IMR-90 (cell line): ENCODE measurements around the gene CCNI2.

Source experiments
- BHLHE40 ChIP-seq: fragments of 150-350 bp; IDR thresholded peaks from 2 replicates; pipeline ENCODE4 v1.6.1; 2016; ENCODE audit warnings: mild to moderate bottlenecking, low read depth, low read length
- CEBPB ChIP-seq: IDR thresholded peaks from 2 replicates; pipeline ENCODE4 v1.6.1; 2012; ENCODE audit warnings: low read depth, low read length, improper control_type of control experiment
- CTCF ChIP-seq: conservative IDR thresholded peaks from 2 replicates; pipeline ENCODE4 v1.5.1; 2012; ENCODE audit warnings: mild to moderate bottlenecking, low read depth, low read length, improper control_type of control experiment
- ELK1 ChIP-seq: fragments of 150-350 bp; IDR thresholded peaks from 2 replicates; pipeline ENCODE4 v1.6.1; 2016; ENCODE audit warnings: low read depth, mild to moderate bottlenecking, low read length, moderate library complexity, borderline replicate concordance
- MAFK ChIP-seq: IDR thresholded peaks from 2 replicates; pipeline ENCODE4 v1.6.1; 2012; ENCODE audit warnings: low read depth, low read length, improper control_type of control experiment
- POLR2A ChIP-seq: IDR thresholded peaks from 2 replicates; pipeline ENCODE4 v1.6.1; 2012; ENCODE audit warnings: mild to moderate bottlenecking, low read depth, low read length
- RAD21 ChIP-seq: IDR thresholded peaks from 2 replicates; pipeline ENCODE4 v1.6.1; 2012; ENCODE audit warnings: low read length, improper control_type of control experiment
- RCOR1 ChIP-seq: IDR thresholded peaks from 2 replicates; pipeline ENCODE4 v1.6.1; 2012; ENCODE audit warnings: mild to moderate bottlenecking, low read length, improper control_type of control experiment; ENCODE audit not compliant: insufficient replicate concordance
- SMC3 ChIP-seq: fragments of 150-350 bp; IDR thresholded peaks from 2 replicates; pipeline ENCODE4 v1.6.1; 2016; ENCODE audit warnings: low read depth, mild to moderate bottlenecking, antibody characterized with exemption, low read length, moderate library complexity
- USF2 ChIP-seq: fragments of 150-350 bp; IDR thresholded peaks from 2 replicates; pipeline ENCODE4 v1.6.1; 2017; ENCODE audit warnings: mild to moderate bottlenecking, antibody characterized with exemption, low read length, low read depth

DNA sequence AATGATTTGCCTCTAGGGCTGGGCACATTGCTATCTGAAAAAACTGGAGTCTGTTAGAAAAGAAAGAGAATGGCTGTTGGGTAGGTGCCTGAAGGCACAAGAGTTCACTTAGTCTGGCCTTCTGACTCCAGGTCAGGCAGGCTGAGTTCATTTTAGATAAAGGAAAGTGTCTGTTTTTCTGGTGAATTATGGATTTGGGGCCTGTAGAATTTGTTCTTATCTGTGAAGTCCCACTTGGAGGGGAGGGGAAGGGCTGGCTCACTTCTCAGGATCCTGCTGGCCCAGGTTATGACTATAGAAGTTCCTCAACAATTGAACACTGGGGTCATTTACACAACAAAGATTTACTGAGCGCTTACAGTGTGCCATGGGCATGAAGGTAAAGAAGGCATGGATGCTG, 41.3 kb downstream of the CCNI2 start:
- no peak for TF ChIP-seq RCOR1
- TF ChIP-seq CTCF: no peak
- no peak for TF ChIP-seq CEBPB
- no peak for TF ChIP-seq RAD21
- TF ChIP-seq MAFK: no peak
- no peak for TF ChIP-seq BHLHE40
- no peak for TF ChIP-seq POLR2A
- TF ChIP-seq ELK1: no peak
- no peak for TF ChIP-seq USF2
- no peak for TF ChIP-seq SMC3
